Hematopoietic multipotent progenitor cell (in vitro differentiated cells): ENCODE measurements around the gene PSENEN. TPM values are rescaled to one million over a fixed set of nuclear protein-coding genes. Genes with fewer than 3 reads are reported as not detected.

Source experiments
- DNase-seq, 3 donors: peaks; one replicate each; pipeline ENCODE4 v3.0.0-alpha.2; 2011 to 2015; ENCODE audit warnings: low read depth in 2 of 3, low spot score in 2 of 3
- total RNA-seq: library from RNA; depleted of rRNA; stranded (reverse); fragments of >200 nt; gene quantifications from one replicate; pipeline ENCODE4 v1.2.3, GENCODE V29; 2012

The PSENEN gene
- total RNA-seq = 14.3 TPM

GRCh38 chr19:35745328-35746086 is at the start of gene PSENEN, which contains the start of gene U2AF1L4:
Gene PSENEN, plus strand, starts transcription at chr19:35745651. Its CDS starts 280 bp downstream, at chr19:35745931.
Gene U2AF1L4, minus strand, starts transcription at chr19:35745418. Its CDS starts 27 bp downstream, at chr19:35745391.
- DNase-seq = peak; percentile 97 to 100 (median 100)

GRCh38 chr19:35695895-35696422 is 49.5 kb upstream of the PSENEN start:
- DNase-seq = no peak

- no peak for DNase-seq
Measured at GRCh38 chr19:35696835-35697234, 48.6 kb upstream of the PSENEN start.

GRCh38 chr19:35702223-35703012 is 43.0 kb upstream of the PSENEN start:
- peak; percentile 76 to 97 (median 96) for DNase-seq

GRCh38 chr19:35703343-35703742 is 42.1 kb upstream of the PSENEN start:
- DNase-seq = no peak

- peak in 1 of 3 donors; percentile 60 for DNase-seq
Measured at GRCh38 chr19:35704218-35704617, 41.2 kb upstream of the PSENEN start, which contains the start of gene ZBTB32. Gene ZBTB32, plus strand, starts transcription at chr19:35704558. Its CDS starts 10,069 bp downstream, at chr19:35714627.

GRCh38 chr19:35708391-35708790 is 37.1 kb upstream of the PSENEN start:
- DNase-seq = no peak

- no peak for DNase-seq
Measured at GRCh38 chr19:35710784-35711723, 34.4 kb upstream of the PSENEN start.

- no peak for DNase-seq
Measured at GRCh38 chr19:35712567-35713505, 32.6 kb upstream of the PSENEN start.

GRCh38 chr19:35713506-35713850 is 32.0 kb upstream of the PSENEN start:
- no peak for DNase-seq

GRCh38 chr19:35713904-35714495 is 31.5 kb upstream of the PSENEN start:
- DNase-seq = no peak

- no peak for DNase-seq
Measured at GRCh38 chr19:35714601-35715354, 30.7 kb upstream of the PSENEN start.

GRCh38 chr19:35715355-35715809 is 30.1 kb upstream of the PSENEN start:
- DNase-seq = no peak

- DNase-seq = no peak
Measured at GRCh38 chr19:35715981-35716800, 29.3 kb upstream of the PSENEN start.

GRCh38 chr19:35716801-35717664 is 28.4 kb upstream of the PSENEN start:
- peak; percentile 51 to 97 (median 96) for DNase-seq

- peak in 1 of 3 donors; percentile 84 for DNase-seq
Measured at GRCh38 chr19:35717665-35718344, 27.6 kb upstream of the PSENEN start, which contains the start of gene KMT2B. Gene KMT2B, plus strand, starts transcription at chr19:35718003. Its CDS starts 16 bp downstream, at chr19:35718019.
